ENCODE data around the gene KLHL12. TPM values are rescaled to one million over a fixed set of nuclear protein-coding genes. Genes with fewer than 3 reads are reported as not detected.

KLHL12 gene
- total and polyA plus RNA-seq, 2 donors (not counting 1 experiment from before 2014, with no cell fraction given): 14.6 to 25.5 TPM

DNA sequence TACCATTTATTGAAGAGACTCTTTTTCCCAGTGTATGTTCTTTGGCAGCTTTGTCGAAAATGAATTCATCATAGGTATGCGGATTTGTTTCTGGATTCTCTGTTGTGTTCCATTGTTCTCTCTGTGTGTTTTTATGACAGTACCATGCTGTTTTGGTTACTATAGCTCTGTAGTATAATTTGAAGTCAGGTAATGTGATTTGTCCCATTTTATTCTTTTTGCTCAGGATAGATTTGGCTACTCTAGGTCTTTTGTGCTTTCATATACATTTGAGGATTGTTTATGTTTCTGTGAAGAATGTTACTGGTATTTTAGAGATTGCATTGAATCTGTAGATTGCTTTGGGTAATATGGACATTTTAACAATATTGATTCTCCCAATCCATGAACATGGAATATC is 5.4 kb upstream of the KLHL12 start:
- CTCF ChIA-PET: interaction anchor here (0.6 kb wide), 1 partner anchor 100 kb away, joined by 3 read pairs; no protein-coding TSS in a partner anchor
- no peaks in the 10 kb centered on the region for H3K9me3 Mint-ChIP-seq (ENCODE audit: insufficient read depth)

DNA sequence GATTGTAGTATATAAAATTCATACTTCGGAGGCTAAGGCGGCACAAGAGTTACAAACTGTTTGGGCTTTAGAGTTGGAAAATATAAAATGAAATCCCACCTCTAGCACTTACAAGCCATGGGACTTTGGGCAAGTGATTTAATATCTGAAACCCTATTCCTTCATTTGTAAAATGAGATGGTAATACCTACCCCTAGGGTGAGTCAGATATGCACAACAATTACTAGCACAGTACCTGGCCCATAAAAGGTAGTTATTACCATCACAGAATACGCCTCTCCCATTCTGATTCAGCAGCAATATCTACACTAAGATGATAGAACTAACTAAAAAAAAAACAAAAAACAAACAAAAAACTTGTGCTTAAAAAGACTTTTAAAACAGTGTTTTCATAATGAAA is 3.5 kb downstream of the KLHL12 start:
- Histone ChIP-seq H3K27ac (ENCODE audit: low read length in 2 of 2) (no peak overlapping the region), H3K4me2 (replicated peaks; ENCODE audit: low read depth, low read length, poor library complexity, severe bottlenecking) (no peak overlapping the region), H2AFZ (ENCODE audit: insufficient read depth, low read depth, low read length, poor library complexity, severe bottlenecking) (no peak overlapping the region), H4K20me1 (ENCODE audit: control insufficient read depth, insufficient read depth, low read length, poor library complexity, severe bottlenecking) (no peaks in the 10 kb centered on the region), H3K9me3 (ENCODE audit: control extremely low read depth in 1 of 3, control insufficient read depth in 2 of 3, insufficient read depth in 1 of 3, low read length in 2 of 3) (no peaks in the 10 kb centered on the region), H3K4me1 (ENCODE audit: control insufficient read depth in 2 of 2, insufficient read depth in 2 of 2, low read length in 2 of 2) (peaks cover 9 to 14% of the 10 kb centered on the region in 2 donors), H3K27me3 (replicated peaks in 1 of 4; ENCODE audit: control extremely low read depth in 1 of 4, control insufficient read depth in 3 of 4, insufficient read depth in 4 of 4, low read length in 3 of 4) (no peaks in the 10 kb centered on the region), H3K4me3 (ENCODE audit: control extremely low read depth in 1 of 5, extremely low read depth in 1 of 5, insufficient read depth in 1 of 5, low read depth in 2 of 5, low read length in 4 of 5) (no peak overlapping the region), H3K79me2 (ENCODE audit: control insufficient read depth, insufficient read depth, low read length) (peaks cover 42% of the 10 kb centered on the region), H3K9ac (ENCODE audit: low read length) (no peak overlapping the region), H3K36me3 (replicated peaks in 1 of 2; ENCODE audit: control extremely low read depth in 1 of 2, control insufficient read depth in 1 of 2, extremely low read depth in 1 of 2, insufficient read depth in 2 of 2, low read length in 1 of 2) (peaks cover 2 to 15% of the 10 kb centered on the region in 2 experiments)
- WGBS (ENCODE audit: insufficient coverage): no CpG with 5 or more reads among the region's 3 CpGs
- Mint-ChIP-seq H3K4me3 (no peak overlapping the region), H3K27me3 (no peaks in the 10 kb centered on the region), H3K27ac (no peak overlapping the region), H3K4me1 (peaks cover 21% of the 10 kb centered on the region), H3K9me3 (ENCODE audit: insufficient read depth) (no peaks in the 10 kb centered on the region)
- intact Hi-C loops (cut with micrococcal nuclease): no loop called here
- POLR2A ChIA-PET: interaction anchor here (0.6 kb wide), 1 partner anchor 769 kb away, joined by 3 read pairs; no protein-coding TSS in a partner anchor
- CTCF ChIA-PET: interaction anchor here (1.0 to 1.1 kb wide), 2 partner anchors 75 to 76 kb away, joined by 3 to 5 read pairs; no protein-coding TSS in a partner anchor
- no peak for DNase-seq
- no peak for ATAC-seq (ENCODE audit: low read depth)
- no peak for TF ChIP-seq EZH2 (IDR thresholded peaks at IDR 0.05; ENCODE audit: borderline replicate concordance, insufficient read depth, low read depth, low read length, poor library complexity, severe bottlenecking)
- TF ChIP-seq, protein P1, sequence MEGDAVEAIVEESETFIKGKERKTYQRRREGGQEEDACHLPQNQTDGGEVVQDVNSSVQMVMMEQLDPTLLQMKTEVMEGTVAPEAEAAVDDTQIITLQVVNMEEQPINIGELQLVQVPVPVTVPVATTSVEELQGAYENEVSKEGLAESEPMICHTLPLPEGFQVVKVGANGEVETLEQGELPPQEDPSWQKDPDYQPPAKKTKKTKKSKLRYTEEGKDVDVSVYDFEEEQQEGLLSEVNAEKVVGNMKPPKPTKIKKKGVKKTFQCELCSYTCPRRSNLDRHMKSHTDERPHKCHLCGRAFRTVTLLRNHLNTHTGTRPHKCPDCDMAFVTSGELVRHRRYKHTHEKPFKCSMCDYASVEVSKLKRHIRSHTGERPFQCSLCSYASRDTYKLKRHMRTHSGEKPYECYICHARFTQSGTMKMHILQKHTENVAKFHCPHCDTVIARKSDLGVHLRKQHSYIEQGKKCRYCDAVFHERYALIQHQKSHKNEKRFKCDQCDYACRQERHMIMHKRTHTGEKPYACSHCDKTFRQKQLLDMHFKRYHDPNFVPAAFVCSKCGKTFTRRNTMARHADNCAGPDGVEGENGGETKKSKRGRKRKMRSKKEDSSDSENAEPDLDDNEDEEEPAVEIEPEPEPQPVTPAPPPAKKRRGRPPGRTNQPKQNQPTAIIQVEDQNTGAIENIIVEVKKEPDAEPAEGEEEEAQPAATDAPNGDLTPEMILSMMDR (IDR thresholded peaks at IDR 0.05): no peak

More for the DNA sequence above, 5.4 kb upstream of the KLHL12 start:
- TF ChIP-seq, protein P1 (IDR thresholded peaks at IDR 0.05): no peak
- TF ChIP-seq EZH2 (IDR thresholded peaks at IDR 0.05; ENCODE audit: borderline replicate concordance, insufficient read depth, low read depth, low read length, poor library complexity, severe bottlenecking): no peak
- H3K36me3 ChIP-seq (replicated peaks in 1 of 2; ENCODE audit: control extremely low read depth in 1 of 2, control insufficient read depth in 1 of 2, extremely low read depth in 1 of 2, insufficient read depth in 2 of 2, low read length in 1 of 2): no peaks in the 10 kb centered on the region
- H3K4me2 ChIP-seq (replicated peaks; ENCODE audit: low read depth, low read length, poor library complexity, severe bottlenecking): no peak overlapping the region
- peaks cover 0 to 4% of the 10 kb centered on the region in 2 donors for H3K4me1 ChIP-seq (ENCODE audit: control insufficient read depth in 2 of 2, insufficient read depth in 2 of 2, low read length in 2 of 2)
- DNase-seq (no peak), ATAC-seq (ENCODE audit: low read depth) (no peak)
- intact Hi-C loops (cut with micrococcal nuclease): no loop called here
- H3K9ac ChIP-seq (ENCODE audit: low read length): no peak overlapping the region
- whole genome bisulfite sequencing (ENCODE audit: insufficient coverage): 94% methylated on average over 2 of the region's 2 CpGs
- H3K27me3 Mint-ChIP-seq: peaks cover 4% of the 10 kb centered on the region
- H3K27me3 ChIP-seq (replicated peaks in 1 of 4; ENCODE audit: control extremely low read depth in 1 of 4, control insufficient read depth in 3 of 4, insufficient read depth in 4 of 4, low read length in 3 of 4): no peaks in the 10 kb centered on the region
- H3K27ac Mint-ChIP-seq: no peak overlapping the region
- H4K20me1 ChIP-seq (ENCODE audit: control insufficient read depth, insufficient read depth, low read length, poor library complexity, severe bottlenecking): no peaks in the 10 kb centered on the region
- H3K4me3 Mint-ChIP-seq: no peak overlapping the region
- H3K79me2 ChIP-seq (ENCODE audit: control insufficient read depth, insufficient read depth, low read length): peaks cover under 1% of the 10 kb centered on the region
- POLR2A ChIA-PET: no interaction called here
- no peak overlapping the region for H3K27ac ChIP-seq (ENCODE audit: low read length in 2 of 2)
- no peaks in the 10 kb centered on the region for H3K9me3 ChIP-seq (ENCODE audit: control extremely low read depth in 1 of 3, control insufficient read depth in 2 of 3, insufficient read depth in 1 of 3, low read length in 2 of 3)
- H3K4me1 Mint-ChIP-seq: peaks cover 9% of the 10 kb centered on the region
- no peak overlapping the region for H2AFZ ChIP-seq (ENCODE audit: insufficient read depth, low read depth, low read length, poor library complexity, severe bottlenecking)
- no peak overlapping the region for H3K4me3 ChIP-seq (ENCODE audit: control extremely low read depth in 1 of 5, extremely low read depth in 1 of 5, insufficient read depth in 1 of 5, low read depth in 2 of 5, low read length in 4 of 5)

Data from B cell (primary cell).